Fibroblast of the aortic adventitia (primary cell): ENCODE results near the gene OARD1. TPM values are rescaled to one million over a fixed set of nuclear protein-coding genes. Genes with fewer than 3 reads are reported as not detected.

Experiments
- DNase-seq: peaks from one replicate; pipeline ENCODE4 v3.0.0-alpha.2; 2010; ENCODE audit warnings: low read depth
- H3K4me3 ChIP-seq: 2 replicates; pipeline ENCODE4 v1.5.1; 2011; ENCODE audit warnings: low read depth, mild to moderate bottlenecking, control low read depth, low read length, moderate library complexity
- total RNA-seq: library from RNA; depleted of rRNA; stranded (reverse); fragments of >200 nt; gene quantifications from 2 replicates; pipeline ENCODE4 v1.2.3, GENCODE V29; 2012; ENCODE audit warnings: low replicate concordance
- TF ChIP-seq, protein P1 (sequence below): IDR thresholded peaks from 2 replicates; pipeline ENCODE4 v1.5.1; 2011; ENCODE audit warnings: mild to moderate bottlenecking, low read length, control low read depth, inconsistent platforms; ENCODE audit not compliant: insufficient read depth

OARD1 gene
- total RNA-seq, 1 donor, result 10.8 TPM

DNA sequence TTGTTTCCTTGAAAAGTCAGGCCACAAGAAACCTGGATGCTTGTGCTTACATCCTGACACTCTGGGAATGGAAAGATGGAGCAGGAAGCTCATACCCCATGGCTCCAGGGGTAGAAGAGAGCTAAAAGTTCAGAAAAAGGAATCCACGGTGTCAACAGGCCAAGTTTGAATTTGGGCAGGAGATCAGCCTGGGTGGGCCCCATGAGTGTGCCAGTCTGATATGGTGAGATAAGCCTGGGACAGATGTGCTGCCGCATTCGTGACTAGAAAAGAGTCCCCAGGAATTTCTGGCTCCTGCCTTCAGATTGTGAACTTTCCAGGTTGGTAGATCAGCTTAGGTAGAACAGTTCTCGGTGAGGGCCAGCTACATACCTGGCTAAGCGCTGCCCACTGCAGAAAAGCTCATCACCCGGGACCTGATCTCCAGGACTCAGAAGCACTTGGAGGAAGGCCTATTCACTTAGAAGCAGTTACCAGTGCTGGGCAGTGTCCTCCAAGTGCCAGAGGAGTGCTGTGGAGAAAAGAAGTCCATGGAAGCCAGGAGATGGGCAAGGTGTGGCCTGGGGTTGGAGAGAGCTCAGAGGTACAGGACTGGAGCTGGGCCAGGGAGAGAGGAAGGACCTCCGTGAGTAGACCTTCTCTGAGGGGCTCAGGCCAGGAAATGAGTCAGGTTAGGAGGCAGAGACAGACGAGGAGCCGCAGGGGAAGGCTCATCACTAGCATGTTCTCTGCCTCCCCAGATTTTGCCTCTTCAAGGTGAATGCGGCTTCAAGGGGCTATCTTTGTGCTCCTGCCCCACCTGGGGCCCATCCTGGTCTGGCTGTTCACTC, 29.7 kb downstream of the OARD1 start, which contains the start of gene TSPO2:
TSPO2 (plus strand) TSS at position 242 of the 830 bp plus-strand sequence; CDS start at position 761, 519 bp downstream.
- DNase-seq, result no peak
- TF ChIP-seq, protein P1, sequence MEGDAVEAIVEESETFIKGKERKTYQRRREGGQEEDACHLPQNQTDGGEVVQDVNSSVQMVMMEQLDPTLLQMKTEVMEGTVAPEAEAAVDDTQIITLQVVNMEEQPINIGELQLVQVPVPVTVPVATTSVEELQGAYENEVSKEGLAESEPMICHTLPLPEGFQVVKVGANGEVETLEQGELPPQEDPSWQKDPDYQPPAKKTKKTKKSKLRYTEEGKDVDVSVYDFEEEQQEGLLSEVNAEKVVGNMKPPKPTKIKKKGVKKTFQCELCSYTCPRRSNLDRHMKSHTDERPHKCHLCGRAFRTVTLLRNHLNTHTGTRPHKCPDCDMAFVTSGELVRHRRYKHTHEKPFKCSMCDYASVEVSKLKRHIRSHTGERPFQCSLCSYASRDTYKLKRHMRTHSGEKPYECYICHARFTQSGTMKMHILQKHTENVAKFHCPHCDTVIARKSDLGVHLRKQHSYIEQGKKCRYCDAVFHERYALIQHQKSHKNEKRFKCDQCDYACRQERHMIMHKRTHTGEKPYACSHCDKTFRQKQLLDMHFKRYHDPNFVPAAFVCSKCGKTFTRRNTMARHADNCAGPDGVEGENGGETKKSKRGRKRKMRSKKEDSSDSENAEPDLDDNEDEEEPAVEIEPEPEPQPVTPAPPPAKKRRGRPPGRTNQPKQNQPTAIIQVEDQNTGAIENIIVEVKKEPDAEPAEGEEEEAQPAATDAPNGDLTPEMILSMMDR, result no peak
- no peak within 1 kb of the TSS for H3K4me3 ChIP-seq

DNA sequence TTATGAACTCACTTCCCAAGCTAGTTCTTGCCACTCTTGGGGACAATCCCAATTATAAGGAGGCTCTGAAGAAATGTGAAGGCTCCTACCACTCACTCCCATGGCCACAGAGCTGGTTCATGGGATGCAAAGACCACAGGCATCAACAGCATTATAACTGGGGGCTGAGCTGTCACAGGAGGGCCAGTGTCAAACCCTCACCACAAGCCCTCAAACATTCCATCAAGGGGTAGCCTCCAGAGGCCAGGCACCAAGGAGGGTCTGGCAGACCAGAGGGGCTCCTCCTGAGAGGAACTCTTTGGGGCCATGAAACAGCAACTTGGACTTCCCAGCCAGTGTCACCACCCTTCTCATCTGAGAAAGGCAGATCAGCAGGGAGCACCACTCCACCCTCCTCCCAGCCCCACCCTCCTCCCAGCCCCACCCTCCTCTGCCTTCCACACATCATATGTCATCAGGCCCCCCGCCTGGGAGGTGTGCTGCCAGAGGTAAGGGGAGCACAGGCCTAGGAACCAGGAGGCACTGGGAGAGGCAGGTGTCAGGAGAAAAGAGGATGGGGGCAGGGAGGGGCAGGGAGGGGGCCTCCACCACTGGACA, 31.1 kb downstream of the OARD1 start:
- DNase-seq, result no peak
- TF ChIP-seq, protein P1, result no peak

DNA sequence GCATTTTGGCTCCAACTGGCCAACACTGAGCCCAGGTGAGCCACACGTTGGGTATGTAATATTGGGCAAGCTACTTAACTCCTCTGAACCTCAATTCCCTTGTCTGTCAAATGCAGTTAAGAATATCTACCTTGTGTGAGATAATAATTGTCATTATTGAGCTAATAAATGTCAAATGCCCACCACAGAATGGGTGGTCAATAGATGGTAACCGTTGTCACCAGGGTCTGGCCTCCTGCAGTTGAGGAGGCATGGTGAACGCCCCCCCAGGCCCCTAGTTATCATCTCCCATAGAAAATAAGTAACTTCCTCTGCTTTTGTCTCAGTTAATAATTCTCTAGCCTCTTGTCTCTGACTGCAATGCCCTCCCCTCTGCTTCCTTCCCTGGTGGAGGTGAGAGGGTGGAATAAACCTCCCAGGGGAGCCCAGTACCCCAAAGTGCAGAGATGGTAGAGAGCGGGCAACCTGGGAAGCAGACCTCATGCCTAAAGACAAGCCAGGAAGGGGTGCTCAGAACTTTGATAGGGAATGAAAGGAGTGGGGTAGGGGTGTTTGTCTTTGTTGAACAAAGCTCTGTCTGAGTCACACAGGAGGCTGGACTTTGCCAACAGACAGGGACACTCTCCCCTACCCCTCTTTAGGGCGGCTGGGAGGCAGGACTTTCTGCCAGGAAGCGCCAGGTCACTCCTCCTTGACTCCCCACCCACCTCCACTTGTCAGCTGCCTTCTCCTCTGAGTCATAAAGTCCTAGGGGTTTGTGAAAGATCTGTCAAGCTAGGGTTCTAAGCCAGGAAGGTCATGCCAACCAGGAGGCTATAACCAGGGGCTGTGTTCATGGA, 31.8 kb downstream of the OARD1 start:
- TF ChIP-seq, protein P1, result no peak
- DNase-seq, result no peak
- no peak overlapping the region for H3K4me3 ChIP-seq

More for the DNA sequence above, 31.1 kb downstream of the OARD1 start:
- H3K4me3 ChIP-seq, result no peak overlapping the region

DNA sequence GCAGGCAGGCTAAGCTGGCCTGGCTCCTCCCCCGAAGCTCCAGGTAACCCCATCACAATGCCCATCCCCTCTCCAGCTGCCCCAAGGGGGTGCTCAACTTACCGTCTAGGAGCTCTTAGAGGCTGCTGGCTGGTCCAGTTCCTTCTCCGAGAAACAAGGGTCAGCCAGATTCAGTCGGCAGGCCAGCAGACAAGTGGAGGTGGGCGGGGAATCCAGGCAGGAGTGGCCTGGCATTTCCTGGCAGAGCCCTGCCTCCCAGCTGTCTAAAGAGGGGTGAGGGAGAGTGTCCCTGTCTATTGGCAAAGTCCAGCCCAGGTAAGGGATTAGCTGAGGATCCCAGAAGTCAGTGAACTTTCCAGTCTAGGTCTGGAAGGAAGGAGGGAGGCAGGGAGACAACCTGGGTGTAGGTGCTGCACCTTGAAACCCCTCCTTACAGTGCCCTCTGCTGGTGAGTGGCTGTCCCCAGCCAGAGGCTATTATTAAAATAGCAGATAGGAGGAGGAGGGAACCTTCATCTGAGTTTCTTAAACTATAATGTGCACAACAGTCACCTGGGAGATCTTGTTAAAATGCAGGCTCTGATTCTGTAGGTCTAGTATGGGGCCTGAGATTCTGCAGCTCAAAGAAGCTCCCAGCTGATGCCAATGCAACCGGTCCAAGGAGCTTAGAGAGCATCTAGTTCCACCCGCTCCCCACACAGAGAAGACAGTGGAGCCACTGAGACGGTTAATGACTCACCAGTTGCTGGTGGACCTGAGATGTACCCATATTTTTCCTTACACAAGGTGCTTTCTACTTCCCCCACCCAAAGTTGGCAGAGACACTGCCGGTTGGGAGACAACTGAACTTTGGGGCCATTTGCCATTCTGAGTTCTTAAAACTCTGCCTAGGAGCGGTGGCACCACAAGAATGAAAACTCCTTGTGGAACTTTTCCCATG, 32.8 kb downstream of the OARD1 start, which contains the start of gene UNC5CL:
UNC5CL (minus strand) TSS at position 162 of the 939 bp plus-strand sequence. CDS start 4,147 bp downstream, outside the sequence.
- DNase-seq, result peak; percentile 12
- TF ChIP-seq, protein P1, result peak; percentile 63
- no peak within 1 kb of the TSS for H3K4me3 ChIP-seq

DNA sequence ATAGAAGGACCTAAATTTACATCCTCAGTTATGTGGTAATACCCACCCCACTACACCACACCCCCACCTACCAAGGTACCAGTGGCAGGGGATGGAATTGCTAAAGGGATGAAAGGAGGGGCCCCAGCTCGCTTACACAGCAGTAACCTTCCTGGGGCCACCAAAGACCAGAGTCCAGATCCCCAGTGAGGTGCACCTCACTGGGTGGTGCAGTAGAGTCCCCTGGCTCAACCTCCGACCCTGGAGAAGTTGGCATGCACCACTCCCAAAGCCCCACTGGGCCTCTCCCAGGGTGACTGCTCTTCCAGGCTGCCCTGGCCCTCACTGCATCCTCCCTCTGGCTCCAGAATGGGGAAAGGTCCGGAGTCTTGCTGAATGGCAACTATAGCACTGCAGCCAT, 34.0 kb downstream of the OARD1 start:
- no peak for DNase-seq
- TF ChIP-seq, protein P1, result no peak
- no peak overlapping the region for H3K4me3 ChIP-seq
